H1 (cell line): ENCODE measurements around the gene SNAI1. TPM values are rescaled to one million over a fixed set of nuclear protein-coding genes. Genes with fewer than 3 reads are reported as not detected.
A peak's percentile ranks its signal among the peaks of the same experiment; 100 is the strongest.

Experiments
- CTCF ChIA-PET: fragments of 300-600 bp; sonication (Branson Sonifier 250); formaldehyde crosslinking; loops from one replicate; lab custom pipeline; 2021; ENCODE audit not compliant: partially characterized antibody; lab: Charles Lee
- POLR2A ChIA-PET: fragments of 300-600 bp; sonication (Branson Sonifier 250); formaldehyde crosslinking; loops from one replicate; lab custom pipeline; 2021; ENCODE audit warnings: inconsistent platforms; ENCODE audit not compliant: partially characterized antibody; lab: Charles Lee
- DNase-seq, 2 experiments: peaks; one replicate each; pipeline versions ENCODE4 v3.0.0 to v3.0.0-alpha.2; 2010 to 2022; ENCODE audit warnings: low spot score in 2 of 2, low read depth in 1 of 2, mixed read lengths in 1 of 2
- FAIRE-seq: peaks from 2 replicates; lab custom pipeline; 2011; peaks lifted over from hg19 to GRCh38; lab: Jason Lieb, UNC
- H2AFZ ChIP-seq: 2 replicates; pipeline ENCODE4 v1.8.1; 2012; ENCODE audit warnings: low read length, inconsistent platforms
- H2AK5ac ChIP-seq: 2 replicates; pipeline ENCODE4 v1.6.1; 2013; ENCODE audit warnings: low read depth, low read length
- H2BK120ac ChIP-seq: replicated peaks from 2 replicates; pipeline ENCODE3; 2013; ENCODE audit warnings: low read depth, low read length, inconsistent platforms
- H2BK12ac ChIP-seq: 2 replicates; pipeline ENCODE4 v1.6.1; 2013; ENCODE audit warnings: low read depth, low read length
- H2BK15ac ChIP-seq: 2 replicates; pipeline ENCODE4 v1.6.1; 2013; ENCODE audit warnings: low read length
- H2BK20ac ChIP-seq: 2 replicates; pipeline ENCODE4 v1.6.1; 2013; ENCODE audit warnings: low read length
- H2BK5ac ChIP-seq: 2 replicates; pipeline ENCODE4 v1.6.1; 2013; ENCODE audit warnings: low read depth, low read length
- H3K14ac ChIP-seq: 2 replicates; pipeline ENCODE4 v1.6.1; 2013; ENCODE audit warnings: inconsistent platforms; ENCODE audit not compliant: insufficient read length
- H3K18ac ChIP-seq: 2 replicates; pipeline ENCODE4 v1.6.1; 2013; ENCODE audit warnings: low read length; ENCODE audit errors: extremely low read depth
- H3K23ac ChIP-seq: 2 replicates; pipeline ENCODE4 v1.6.1; 2013; ENCODE audit warnings: inconsistent platforms; ENCODE audit not compliant: insufficient read length
- H3K23me2 ChIP-seq: 2 replicates; pipeline ENCODE4 v1.6.1; 2013; ENCODE audit warnings: low read depth, low read length
- H3K27ac ChIP-seq: 2 replicates; pipeline ENCODE4 v1.6.1; 2011; ENCODE audit warnings: low read depth, low read length, inconsistent platforms
- H3K27me3 ChIP-seq, 4 experiments: replicated peaks in 1 of 4; 1 replicate in 1 of 4; 2 replicates in 3 of 4; pipeline versions ENCODE4 v1.6.1 to v1.8.1; 2011 to 2013; ENCODE audit warnings: low read length in 3 of 4, mild to moderate bottlenecking in 3 of 4, inconsistent platforms in 2 of 4, mixed read lengths in 2 of 4, moderate library complexity in 1 of 4; ENCODE audit not compliant: control insufficient read depth in 3 of 4, insufficient read depth in 3 of 4; ENCODE audit errors: extremely low read depth in 1 of 4
- H3K36me3 ChIP-seq, 4 experiments: 2 replicates each; pipeline versions ENCODE4 v1.6.1 to v1.8.1; 2011 to 2013; ENCODE audit warnings: mild to moderate bottlenecking in 4 of 4, low read length in 3 of 4, moderate library complexity in 2 of 4, control low read depth in 1 of 4, inconsistent platforms in 1 of 4; ENCODE audit not compliant: insufficient read depth in 4 of 4, control insufficient read depth in 2 of 4
- H3K4ac ChIP-seq: replicated peaks from 2 replicates; pipeline ENCODE3; 2013; ENCODE audit warnings: low read length, low read depth, mixed read lengths, inconsistent platforms; ENCODE audit not compliant: insufficient read length
- H3K4me1 ChIP-seq, 4 experiments: replicated peaks in 1 of 4; 1 replicate in 1 of 4; 2 replicates in 3 of 4; pipeline versions ENCODE4 v1.6.1 to v1.8.1; 2011 to 2013; ENCODE audit warnings: low read length in 3 of 4, inconsistent platforms in 2 of 4, mixed read lengths in 1 of 4; ENCODE audit not compliant: insufficient read depth in 4 of 4, control insufficient read depth in 3 of 4
- H3K4me2 ChIP-seq, 2 experiments: 2 replicates each; pipeline versions ENCODE4 v1.6.1 to v1.8.1; 2011 to 2013; ENCODE audit warnings: low read depth in 2 of 2, low read length in 2 of 2, control low read depth in 1 of 2, inconsistent platforms in 1 of 2, mild to moderate bottlenecking in 1 of 2; ENCODE audit not compliant: insufficient read depth in 1 of 2
- H3K4me3 ChIP-seq, 4 experiments: fragments of 200-600, 300-600 bp in 1 of 4; sonication (generic), shearing (Covaris generic), sonication (Bioruptor Twin) in 1 of 4; 2 replicates each; pipeline versions ENCODE4 v1.5.1 to v1.8.1; 2011 to 2016; ENCODE audit warnings: low read length in 4 of 4, low read depth in 3 of 4, control low read depth in 2 of 4, inconsistent platforms in 2 of 4, mild to moderate bottlenecking in 2 of 4, mixed read lengths in 1 of 4, moderate library complexity in 1 of 4; ENCODE audit not compliant: insufficient read depth in 2 of 4; ENCODE audit errors: extremely low read depth in 1 of 4
- H3K56ac ChIP-seq: replicated peaks from 2 replicates; pipeline ENCODE3; 2013; ENCODE audit warnings: low read depth, mild to moderate bottlenecking, mixed read lengths, low read length, inconsistent platforms; ENCODE audit not compliant: insufficient read length
- H3K79me1 ChIP-seq: 2 replicates; pipeline ENCODE4 v1.6.1; 2013; ENCODE audit warnings: low read depth, low read length, control low read depth
- H3K79me2 ChIP-seq, 2 experiments: 2 replicates each; pipeline versions ENCODE4 v1.6.1 to v1.8.1; 2012 to 2013; ENCODE audit warnings: low read length in 2 of 2, mild to moderate bottlenecking in 2 of 2, inconsistent platforms in 1 of 2; ENCODE audit not compliant: insufficient read depth in 2 of 2, control insufficient read depth in 1 of 2
- H3K9ac ChIP-seq, 4 experiments: replicated peaks in 1 of 4; 1 replicate in 1 of 4; 2 replicates in 3 of 4; pipeline versions ENCODE4 v1.6.1 to v1.8.1; 2011 to 2013; ENCODE audit warnings: low read depth in 3 of 4, low read length in 3 of 4, control low read depth in 2 of 4, mild to moderate bottlenecking in 2 of 4, moderate library complexity in 2 of 4, inconsistent platforms in 1 of 4; ENCODE audit errors: extremely low read depth in 1 of 4
- H3K9me3 ChIP-seq, 2 experiments: 2 replicates each; pipeline versions ENCODE4 v1.6.1 to v1.8.1; 2012 to 2013; ENCODE audit warnings: mild to moderate bottlenecking in 2 of 2, moderate library complexity in 2 of 2, control low read depth in 1 of 2, inconsistent platforms in 1 of 2, low read depth in 1 of 2, low read length in 1 of 2, mixed read lengths in 1 of 2; ENCODE audit not compliant: insufficient read depth in 2 of 2
- H4K20me1 ChIP-seq, 2 experiments: replicated peaks in 1 of 2; 2 replicates each; pipeline versions ENCODE3 to v1.8.1; 2011 to 2013; ENCODE audit warnings: inconsistent platforms in 2 of 2, low read length in 2 of 2, mild to moderate bottlenecking in 1 of 2; ENCODE audit not compliant: insufficient read depth in 2 of 2, control insufficient read depth in 1 of 2
- H4K5ac ChIP-seq: 2 replicates; pipeline ENCODE4 v1.6.1; 2013; ENCODE audit warnings: low read length, low read depth, mixed read lengths, inconsistent platforms; ENCODE audit not compliant: insufficient read length
- H4K8ac ChIP-seq: 2 replicates; pipeline ENCODE4 v1.8.0; 2013; ENCODE audit warnings: mild to moderate bottlenecking, moderate library complexity, low read length, inconsistent platforms; ENCODE audit not compliant: insufficient read depth; ENCODE audit errors: extremely low read depth
- H4K91ac ChIP-seq: replicated peaks from 2 replicates; pipeline ENCODE3; 2013; ENCODE audit warnings: low read length, mixed read lengths, inconsistent platforms; ENCODE audit not compliant: insufficient read length
- CHD1 ChIP-seq: IDR thresholded peaks from 2 replicates; pipeline ENCODE4 v1.6.1; 2012; ENCODE audit warnings: low read depth, low read length, improper control_type of control experiment
- GTF2F1 ChIP-seq: IDR thresholded peaks from 2 replicates; pipeline ENCODE4 v1.6.1; 2012; ENCODE audit warnings: low read depth, low read length, improper control_type of control experiment, borderline replicate concordance
- MAFK ChIP-seq: IDR thresholded peaks from 2 replicates; pipeline ENCODE4 v1.6.1; 2012; ENCODE audit warnings: low read depth, mild to moderate bottlenecking, improper control_type of control experiment, low read length
- RXRA ChIP-seq: IDR thresholded peaks from 2 replicates; pipeline ENCODE4 v1.6.1; 2011; ENCODE audit warnings: low read depth, mild to moderate bottlenecking, low read length, moderate library complexity; ENCODE audit not compliant: insufficient read depth
- TBP ChIP-seq: IDR thresholded peaks from 2 replicates; pipeline ENCODE4 v1.6.1; 2011; ENCODE audit warnings: low read depth, low read length, improper control_type of control experiment
- WGBS, 2 experiments: shearing (Covaris generic) in 1 of 2; methylation state at CpG; one replicate each; pipeline versions ENCODE4 v1.1.6 to v1.1.7; 2013 to 2015; ENCODE audit warnings: low lambda C conversion rate in 2 of 2, mixed read lengths in 2 of 2, inconsistent platforms in 1 of 2, low coverage in 1 of 2, missing lambda C conversion rate in 1 of 2; ENCODE audit not compliant: insufficient replicate concordance in 2 of 2, insufficient coverage in 1 of 2, insufficient read length in 1 of 2; ENCODE audit errors: extremely low coverage in 1 of 2, missing lambda C conversion rate in 1 of 2; 5-methylcytosine and 5-hydroxymethylcytosine counted together
- polyA plus RNA-seq, 7 experiments: library from polyadenylated mRNA; depleted of rRNA in 3 of 7; stranded (reverse) in 5 of 7; unstranded in 2 of 7; fragments of >200 nt in 5 of 7; fragments of 200-250 nt in 2 of 7; gene quantifications; 1 replicate in 5 of 7; 2 replicates in 1 of 7; 4 replicates in 1 of 7; pipeline versions ENCODE4 v1.2.1 to v1.2.3, GENCODE V29; 2011 to 2013; ENCODE audit warnings: missing spikeins in 2 of 7, mixed read lengths in 2 of 7
- total RNA-seq: library from RNA; stranded (reverse); fragmentation: NEBNext Ultra II Directional; extraction: Animal tissue kit (Norgen Biotek cat#: 25700); gene quantifications from 2 replicates; pipeline ENCODE4 v1.2.1, GENCODE V29; 2021

The SNAI1 gene
- total and polyA plus RNA-seq, 2 of the 8 experiments (the other 6 are each of a cell fraction or from before 2014, with no cell fraction given), result 6.5 to 8.0 TPM

GRCh38 chr20:50029697-50030461, 47.1 kb downstream of the SNAI1 start:
- H3K79me1 ChIP-seq, result no peaks in the 10 kb centered on the region
- CTCF ChIA-PET, result interaction anchor here (0.8 to 1.5 kb wide), 5 partner anchors 18 to 55 kb away, joined by 3 to 5 read pairs (median 4); no protein-coding TSS in a partner anchor
- H3K36me3 ChIP-seq, result no peaks in the 10 kb centered on the region
- no peaks in the 10 kb centered on the region for H4K20me1 ChIP-seq
- H3K9ac ChIP-seq, result no peak overlapping the region
- H3K14ac ChIP-seq, result no peak overlapping the region
- no peak overlapping the region for H3K4ac ChIP-seq
- H2BK12ac ChIP-seq, result 0 out of 2 replicates have a peak overlapping the region, but pooled peaks have one; percentile 60
- H4K5ac ChIP-seq, result no peak overlapping the region
- no peaks in the 10 kb centered on the region for H3K27me3 ChIP-seq
- POLR2A ChIA-PET, result interaction anchor here (1.3 kb wide), 1 partner anchor 10 kb away, joined by 4 read pairs; no protein-coding TSS in a partner anchor
- 0 out of 2 replicates have a peak, but pooled peaks cover 1% of the 10 kb centered on the region for H3K23me2 ChIP-seq
- no peak overlapping the region for H3K4me3 ChIP-seq
- DNase-seq, result no peak
- H4K8ac ChIP-seq, result no peak overlapping the region
- no peaks in the 10 kb centered on the region for H3K9me3 ChIP-seq
- H2AFZ ChIP-seq, result no peak overlapping the region
- H3K27ac ChIP-seq, result no peak overlapping the region
- no peak overlapping the region for H2AK5ac ChIP-seq
- peak overlapping the region; percentile 43 for H2BK120ac ChIP-seq
- FAIRE-seq, result no peak
- peaks cover 0 to 3% (median 0%) of the 10 kb centered on the region in 4 experiments; a peak in 2 of 7 replicates for H3K4me1 ChIP-seq
- H3K18ac ChIP-seq, result peak overlapping the region; percentile 24
- 86% methylated on average over 16 of the region's 19 CpGs; no CpG with 5 or more reads in 1 of the 2 experiments for WGBS, 2 experiments
- no peak overlapping the region for H3K4me2 ChIP-seq
- H3K23ac ChIP-seq, result no peak overlapping the region
- 0 out of 2 replicates have a peak overlapping the region, but pooled peaks have one; percentile 3 for H2BK15ac ChIP-seq
- H2BK5ac ChIP-seq, result no peak overlapping the region; the same call in 1 of the 2 replicates
- H3K79me2 ChIP-seq, result no peaks in the 10 kb centered on the region
- H2BK20ac ChIP-seq, result no peak overlapping the region
- TF ChIP-seq MAFK (no peak), TBP (no peak), GTF2F1 (no peak), CHD1 (no peak), RXRA (no peak)
- no peak overlapping the region for H4K91ac ChIP-seq
- no peak overlapping the region for H3K56ac ChIP-seq
